8988T (cell line): ENCODE data around the gene C11orf21.

ENCODE experiments used
- DNase-seq: peaks from one replicate; pipeline ENCODE4 v3.0.0; 2011

C11orf21 gene

DNA sequence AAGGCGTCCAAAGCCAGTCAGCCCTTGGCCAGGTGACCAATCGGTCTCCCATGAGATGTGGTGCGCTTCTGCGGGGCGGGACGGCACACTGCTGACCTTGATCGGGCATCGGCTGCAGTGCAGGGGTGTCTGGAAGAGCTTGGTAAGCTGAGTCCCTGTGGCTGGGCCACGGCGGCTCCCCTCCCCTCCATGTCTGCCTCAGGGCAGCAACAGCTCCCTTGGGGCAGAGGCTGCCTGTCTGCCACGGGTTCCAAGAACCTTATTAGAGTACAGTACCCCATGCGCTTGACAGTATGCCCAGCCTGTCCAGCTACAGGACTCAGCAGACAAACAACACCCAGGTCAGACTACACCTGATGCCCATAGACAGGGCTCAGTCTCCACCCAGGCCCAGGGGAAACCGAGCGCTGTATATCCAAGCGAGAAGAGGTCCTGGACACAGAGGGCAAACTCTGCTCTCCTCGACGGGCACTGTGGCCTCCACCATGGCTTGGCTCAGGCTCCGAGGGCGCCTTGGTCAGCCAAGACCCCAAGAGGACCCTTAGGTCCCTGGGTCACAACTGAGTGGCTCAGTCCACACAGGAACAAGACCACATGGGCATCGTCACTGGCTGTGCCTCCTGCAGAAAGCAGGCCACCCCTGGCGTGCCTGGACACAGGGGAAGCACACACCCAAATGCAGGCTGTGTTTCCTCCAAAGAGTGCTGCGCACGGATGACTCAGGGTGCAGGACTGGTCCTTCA is 19.0 kb upstream of the C11orf21 start:
- DNase-seq = no peak

DNA sequence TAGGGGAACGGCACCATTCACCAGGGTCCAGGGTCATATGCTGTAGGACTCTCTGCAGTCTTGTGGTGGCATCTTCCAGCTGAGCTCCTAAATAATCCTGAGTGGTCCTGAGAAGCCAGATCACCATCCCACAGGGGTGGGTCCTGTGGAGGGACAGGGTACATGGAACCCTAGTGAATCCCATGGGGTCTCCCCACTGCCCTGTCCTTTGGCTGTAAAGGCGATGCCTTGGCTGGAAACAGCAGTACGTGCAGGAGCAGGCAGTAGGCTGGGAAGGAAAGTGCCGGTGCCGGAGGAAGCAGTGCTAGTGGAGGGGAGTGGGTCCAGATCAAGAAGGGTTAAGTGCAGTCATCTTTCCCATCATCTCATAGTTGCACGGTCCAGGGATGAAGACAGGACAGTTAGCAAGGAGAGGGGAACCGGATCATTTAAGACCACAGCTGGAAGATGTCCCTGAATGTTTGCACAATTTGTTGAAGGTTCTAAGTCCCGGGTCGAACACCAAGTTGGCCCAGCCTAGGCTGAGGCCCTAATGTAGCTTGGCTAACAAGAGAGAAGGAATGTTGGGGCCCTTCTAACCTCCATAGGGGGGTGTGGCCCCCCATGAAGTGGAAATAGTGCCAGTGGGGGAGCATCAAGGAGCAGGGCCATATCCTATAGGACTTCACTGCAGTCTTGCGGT is 18.2 kb upstream of the C11orf21 start:
- no peak for DNase-seq

DNA sequence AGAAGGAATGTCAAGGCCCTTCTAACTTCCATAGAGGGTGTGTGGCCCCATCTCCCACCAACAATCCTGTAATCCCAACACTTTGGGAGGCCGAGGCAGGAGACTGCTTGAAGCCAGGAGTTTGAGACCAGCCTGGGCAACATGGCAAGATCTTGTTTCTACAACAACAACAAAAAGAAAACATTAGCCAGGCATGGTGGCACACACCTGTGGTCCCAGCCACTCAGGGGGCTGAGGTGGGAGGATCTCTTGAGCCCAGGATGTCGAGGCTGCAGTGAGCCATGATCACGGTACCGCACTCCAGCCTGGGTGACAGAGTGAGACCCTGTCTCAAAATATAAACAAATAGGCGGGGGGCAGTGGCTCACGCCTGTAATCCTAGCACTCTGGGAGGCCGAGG is 17.0 kb upstream of the C11orf21 start:
- DNase-seq = no peak

DNA sequence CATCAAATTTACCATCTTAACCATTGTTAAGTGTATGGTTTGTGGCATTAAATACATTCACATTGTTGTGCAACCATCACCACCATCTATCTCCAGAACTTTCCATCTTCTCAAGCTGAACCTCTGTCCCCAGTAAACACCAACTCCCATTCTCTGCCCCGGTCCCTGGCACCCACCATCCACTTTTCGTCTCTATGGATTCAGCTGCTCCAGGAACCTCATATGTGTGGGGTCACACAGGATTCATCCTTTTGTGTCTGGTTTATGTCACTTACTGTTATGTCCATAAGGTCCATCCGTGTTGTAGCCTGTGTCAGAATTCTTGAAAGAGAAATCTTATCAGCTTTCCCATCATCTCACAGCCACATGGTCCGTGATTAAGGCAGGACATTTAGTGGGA is 16.4 kb upstream of the C11orf21 start:
- no peak for DNase-seq

DNA sequence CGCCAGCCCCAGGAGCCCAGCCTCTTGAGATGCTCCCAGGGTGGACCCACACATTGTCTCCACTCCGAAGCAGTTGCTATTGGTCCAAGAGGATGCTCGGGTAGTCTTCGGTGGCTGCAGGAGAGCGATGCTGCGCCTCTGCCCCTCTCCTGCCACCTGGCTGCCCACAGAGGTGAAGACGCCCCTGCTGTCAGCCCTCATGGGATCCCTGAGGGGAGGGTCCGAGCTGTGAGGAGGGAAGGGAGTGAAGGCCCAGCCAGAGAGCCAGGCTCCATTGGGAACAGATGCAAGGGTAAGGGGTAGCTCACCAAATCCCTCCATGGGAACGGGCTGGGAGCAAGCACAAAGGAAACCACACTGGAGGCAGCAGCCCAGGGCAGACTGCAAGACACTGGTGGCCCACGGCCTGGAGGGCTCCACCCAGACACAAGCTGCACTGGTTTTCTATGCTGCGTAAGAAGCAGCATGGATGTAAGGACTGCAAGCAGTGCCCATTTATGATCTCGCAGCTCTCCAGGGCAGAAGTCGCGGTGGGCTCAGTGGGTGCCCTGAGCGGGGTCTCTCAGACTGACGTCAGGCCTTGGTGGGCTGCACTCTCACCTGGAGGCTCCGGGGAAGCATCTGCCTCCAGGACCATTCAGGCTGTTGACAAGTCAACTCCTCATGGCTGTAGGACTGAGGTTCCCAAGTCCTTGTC is 15.8 kb upstream of the C11orf21 start:
- no peak for DNase-seq

DNA sequence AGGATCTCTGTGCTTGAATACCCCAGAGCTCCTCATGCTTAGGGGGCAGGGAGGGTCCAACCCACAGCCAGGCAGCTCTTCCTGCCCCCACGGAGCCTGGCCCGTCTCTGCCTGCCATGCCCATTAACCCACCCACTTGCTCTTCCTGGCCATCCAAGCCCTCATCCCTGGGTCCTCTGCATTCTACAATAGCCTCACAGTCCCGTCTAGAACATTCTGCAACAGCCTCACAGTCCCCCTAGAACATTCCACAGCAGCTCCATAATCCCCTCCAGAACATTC is 15.2 kb upstream of the C11orf21 start:
- DNase-seq = no peak

DNA sequence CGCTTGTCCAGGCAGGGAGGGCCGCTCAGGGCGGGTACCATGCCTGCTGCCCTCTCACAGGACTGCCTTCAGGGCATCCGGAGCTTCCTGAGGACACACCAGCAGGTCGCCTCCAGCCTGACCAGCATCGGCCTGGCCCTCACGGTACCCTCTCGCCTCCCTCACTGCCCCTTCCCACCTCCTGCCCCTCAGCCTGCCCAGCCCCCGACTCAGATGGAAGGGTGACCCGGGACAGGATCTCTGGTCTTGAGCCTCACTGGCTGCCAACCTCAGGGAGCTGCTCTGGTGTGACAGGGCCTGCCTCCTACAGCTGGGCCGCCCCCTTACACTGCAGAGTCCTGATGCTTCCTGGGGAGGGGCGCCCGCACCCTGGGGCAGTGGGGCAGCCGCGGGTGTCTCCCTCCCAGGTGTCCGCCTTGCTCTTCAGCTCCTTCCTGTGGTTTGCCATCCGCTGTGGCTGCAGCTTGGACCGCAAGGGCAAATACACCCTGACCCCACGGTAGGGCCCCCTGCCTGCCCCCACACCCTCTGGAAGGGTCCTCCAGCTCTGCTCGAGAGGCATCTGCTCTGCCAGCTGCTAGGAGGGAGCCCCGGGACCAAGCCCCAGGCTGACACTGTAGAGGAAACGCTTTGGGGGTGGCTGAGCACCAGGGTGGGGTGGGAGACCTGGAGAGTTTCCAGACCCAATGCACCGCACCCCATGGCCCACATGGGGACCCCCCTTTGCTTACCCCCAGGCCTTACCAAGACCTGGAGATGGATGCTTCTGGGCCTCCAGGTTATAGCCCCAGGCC is 14.6 kb upstream of the C11orf21 start:
- DNase-seq = no peak

DNA sequence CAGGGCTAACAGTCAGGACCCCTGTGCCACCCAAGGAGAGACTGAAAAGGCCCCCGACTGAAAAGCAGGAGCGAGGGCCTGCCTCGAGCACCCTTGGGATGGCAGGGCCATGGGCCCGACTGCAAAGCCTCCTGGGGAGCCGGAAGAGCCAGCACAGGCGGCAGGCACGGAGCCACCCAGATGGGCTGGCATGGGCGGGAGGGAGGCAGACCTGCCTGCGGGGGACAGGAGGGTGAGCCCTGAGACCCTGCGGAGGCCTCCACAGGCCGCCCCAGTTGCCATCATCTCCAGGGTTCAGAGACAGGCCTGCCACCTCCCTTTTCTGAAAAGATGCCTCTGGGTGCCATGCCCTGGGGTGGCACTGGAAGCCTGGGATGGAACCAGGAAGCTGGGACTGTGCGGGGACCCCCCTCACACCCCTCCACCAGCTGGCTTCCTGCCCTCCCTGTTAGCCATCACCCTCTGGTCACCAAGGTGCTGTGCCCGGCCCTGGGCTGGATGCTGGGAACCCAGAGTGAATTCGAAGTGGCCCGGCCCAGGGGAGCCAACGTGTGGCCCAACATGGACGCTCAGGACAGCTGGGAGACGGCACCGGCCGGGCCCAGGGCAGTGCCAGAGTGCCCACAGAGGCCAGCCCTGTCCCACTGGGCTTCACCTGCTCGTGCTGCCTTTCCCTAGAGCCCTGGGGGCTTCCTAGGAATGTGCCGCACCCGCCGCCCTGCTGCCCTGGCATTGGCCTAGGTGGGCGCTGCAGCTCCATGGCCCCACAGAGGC is 13.9 kb upstream of the C11orf21 start:
- DNase-seq = no peak

DNA sequence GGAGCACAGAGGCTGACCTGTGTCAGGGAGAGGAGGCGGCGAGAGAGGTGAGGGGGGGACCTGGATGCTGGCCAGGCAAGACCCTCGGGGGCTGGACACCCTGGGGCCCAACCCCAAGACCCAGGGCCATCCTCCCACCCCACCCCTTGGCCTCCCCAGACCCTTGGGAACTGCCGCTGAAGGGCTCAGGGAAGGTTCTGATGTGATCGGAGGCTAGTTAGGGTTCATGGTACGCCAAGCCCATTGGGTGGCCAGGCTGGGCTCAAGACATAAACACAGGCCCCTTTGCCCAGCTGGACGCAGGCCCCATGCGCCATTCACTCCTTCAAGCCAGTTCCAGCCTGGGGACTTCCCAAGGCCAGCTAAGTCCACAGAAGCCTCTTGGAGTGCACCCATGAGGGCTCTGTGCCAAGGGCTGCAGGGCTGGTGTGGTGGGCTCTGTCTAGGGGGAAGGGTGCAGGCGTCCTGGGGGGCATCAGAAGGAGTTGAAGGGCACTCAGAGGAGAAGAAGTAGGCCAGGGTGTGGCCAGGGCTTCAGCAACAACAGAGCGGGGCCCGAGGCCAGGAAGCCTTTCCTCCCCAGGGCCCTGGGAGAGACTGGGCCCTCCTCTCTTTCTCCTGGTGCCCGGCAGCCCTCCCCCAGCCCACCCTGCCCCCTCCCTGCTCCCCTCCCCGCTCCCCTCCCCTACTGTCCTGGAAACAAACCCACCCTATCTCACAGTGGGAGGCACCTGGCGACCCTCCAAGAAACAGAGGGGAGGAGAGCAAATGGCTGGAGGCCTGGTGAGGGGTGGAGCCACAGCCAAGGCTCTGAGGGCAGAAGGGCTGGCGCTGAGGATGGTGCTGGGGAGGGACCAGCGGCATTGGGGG is 13.0 kb upstream of the C11orf21 start:
- no peak for DNase-seq

DNA sequence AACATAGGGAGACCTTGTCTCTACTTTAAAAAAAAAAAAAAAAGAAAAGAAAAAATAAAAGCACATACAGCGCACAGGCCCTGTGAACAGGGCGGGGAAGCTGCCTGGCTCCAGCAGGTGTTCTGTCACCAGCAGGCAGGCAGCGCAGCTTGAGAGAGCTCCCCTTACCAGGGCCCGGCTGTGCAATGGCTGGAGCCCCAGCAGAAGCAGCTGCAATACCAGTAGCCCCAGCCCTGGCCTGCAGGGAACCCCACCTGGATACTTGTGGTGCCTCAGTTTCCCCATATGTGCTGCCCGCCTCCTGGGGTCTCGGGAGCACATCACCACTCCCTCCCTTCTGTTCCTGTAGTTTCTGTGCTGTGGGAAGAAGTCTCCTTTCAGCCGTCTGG is 12.4 kb upstream of the C11orf21 start:
- no peak for DNase-seq

DNA sequence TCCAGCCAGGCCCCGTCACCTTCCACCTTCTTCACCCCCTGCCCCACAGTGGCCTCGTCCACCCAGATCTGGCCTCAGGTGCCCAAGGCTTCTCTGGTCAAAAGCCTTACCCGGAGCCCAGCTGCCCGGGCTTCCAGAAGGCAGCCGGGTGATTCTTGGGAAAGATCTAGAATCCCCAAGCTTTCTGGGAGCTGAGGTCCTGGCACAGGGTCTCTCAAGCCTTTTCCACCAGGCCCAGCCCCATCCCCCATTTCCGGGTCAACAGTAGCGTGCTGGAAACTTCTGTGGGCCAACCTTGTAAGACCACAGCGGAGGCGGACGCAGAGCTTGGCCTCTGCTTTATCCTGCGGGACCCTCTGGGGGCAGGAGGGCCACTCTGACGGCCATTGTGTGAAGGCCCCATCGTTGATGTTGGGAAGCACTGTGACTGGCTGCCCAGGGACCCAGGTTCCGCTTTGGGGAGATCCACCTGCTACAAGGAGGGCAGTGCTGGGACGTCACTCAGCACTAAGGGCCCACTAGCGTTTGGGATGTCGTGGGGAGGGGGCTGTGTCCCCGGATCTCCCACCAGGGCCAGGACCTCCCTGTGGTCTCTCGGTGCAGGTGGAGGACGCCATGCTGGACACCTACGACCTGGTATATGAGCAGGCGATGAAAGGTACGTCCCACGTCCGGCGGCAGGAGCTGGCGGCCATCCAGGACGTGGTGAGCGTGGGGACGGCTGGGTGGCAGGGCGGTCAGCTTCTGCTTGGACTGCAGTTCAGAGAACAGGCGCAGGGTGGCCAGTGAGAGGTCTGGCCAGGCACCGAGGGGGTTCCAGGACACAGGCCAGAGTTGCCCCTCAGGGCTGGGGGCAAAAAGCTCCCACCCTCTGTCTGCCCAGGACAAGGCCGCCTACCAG is 11.6 kb upstream of the C11orf21 start:
- DNase-seq = no peak

DNA sequence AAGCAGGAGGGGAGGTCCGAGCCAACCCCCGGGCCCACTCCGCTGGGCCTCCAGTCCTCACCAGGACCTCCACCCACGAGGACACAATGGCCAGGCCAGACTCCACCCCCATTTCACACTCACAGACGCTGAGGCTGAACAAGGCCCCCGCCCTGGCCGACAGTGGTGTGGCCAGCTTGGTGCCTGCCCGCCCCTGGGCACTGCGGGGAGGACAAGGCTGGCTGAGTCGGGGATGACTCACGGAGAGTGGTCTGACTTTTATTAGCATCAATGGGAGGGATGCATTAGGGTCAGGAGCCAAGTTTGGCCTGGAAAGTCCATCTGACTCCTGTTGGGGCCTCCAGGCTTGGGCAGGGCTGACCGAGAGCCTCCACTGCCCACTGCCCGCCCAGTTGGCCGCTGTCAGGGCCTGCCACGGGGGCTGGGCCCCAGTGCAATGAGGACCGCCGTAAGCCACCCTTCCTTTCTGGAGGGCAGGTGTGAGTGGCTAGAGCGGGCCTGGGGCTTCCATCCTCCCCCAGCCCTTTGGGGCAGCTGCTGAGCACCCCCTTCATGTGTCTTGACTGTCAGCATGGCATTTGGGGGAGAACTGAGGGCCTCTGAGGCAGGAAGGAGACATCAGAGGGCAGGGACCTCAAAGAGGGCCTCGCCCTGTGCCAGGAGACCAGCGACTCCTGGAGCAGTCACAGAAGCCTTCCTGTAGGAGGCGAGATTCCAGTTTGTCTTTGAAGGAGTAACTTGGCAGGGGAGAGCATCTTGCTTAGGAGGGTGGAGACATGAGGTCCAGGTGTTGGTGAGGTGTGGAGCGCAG is 10.7 kb upstream of the C11orf21 start:
- no peak for DNase-seq

DNA sequence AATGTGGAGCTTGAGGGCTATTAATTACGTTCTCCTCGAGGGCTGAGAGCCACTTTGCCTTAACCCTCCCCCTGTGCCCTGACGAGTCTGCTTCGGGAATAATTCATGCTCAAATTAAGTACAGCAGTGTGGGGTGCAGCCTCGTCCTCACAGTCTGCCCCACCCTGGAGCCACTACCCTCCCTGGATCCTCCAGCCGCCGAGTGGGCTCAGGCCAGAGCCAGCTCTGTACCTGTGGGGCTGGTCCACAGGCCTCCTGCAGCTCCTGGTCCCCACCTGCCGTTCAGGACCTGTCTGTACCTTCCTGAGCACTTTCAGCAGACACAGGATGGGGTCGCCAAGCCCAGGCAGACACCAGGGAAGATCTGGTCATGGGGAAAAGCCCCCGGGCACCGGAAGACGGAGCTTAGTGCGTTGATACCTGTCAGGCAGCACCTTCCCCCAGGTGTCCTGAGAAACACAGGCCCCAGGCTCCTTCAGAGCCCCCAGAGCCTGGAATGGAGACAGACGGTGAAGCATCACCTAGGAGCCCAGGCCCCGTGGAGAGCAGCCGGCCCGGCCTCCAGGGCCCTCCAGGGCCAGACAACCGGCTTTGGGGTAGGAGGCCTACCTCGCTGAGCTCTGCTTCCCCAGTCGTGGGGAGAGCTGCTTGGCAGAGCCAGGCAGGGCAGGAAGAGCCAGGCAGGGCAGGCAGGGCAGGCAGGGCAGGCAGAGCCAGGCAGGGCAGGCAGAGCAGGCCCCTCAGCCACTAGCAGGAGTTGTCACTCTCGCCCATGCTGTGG is 9.8 kb upstream of the C11orf21 start:
- DNase-seq = no peak

DNA sequence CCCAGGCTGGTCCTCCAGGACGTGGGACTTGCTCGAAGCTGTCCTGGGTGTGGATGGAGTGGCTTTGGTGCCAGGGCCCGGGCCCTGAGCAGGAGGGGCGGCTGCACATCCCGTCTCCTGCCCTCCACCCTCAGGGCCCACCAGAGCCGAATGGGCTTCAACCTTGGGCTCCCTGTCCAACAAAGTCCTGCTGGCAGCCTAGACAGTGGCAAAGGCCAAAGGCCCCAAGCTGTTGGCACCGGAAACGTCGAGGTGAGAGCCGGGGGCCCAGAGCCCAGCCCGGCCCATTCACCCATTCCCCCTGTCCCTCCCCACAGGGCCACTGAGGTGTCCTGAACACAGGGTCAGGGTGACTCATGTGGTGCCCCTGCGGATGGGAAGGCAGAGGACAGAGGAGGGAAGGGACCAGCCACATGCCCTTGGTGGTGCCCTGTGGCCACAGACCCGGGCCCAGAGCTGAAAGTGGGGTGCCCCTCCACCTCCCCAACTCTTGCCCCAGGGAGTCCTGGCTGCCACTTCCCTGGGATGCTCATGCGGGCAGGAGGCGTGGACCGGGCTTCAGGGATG is 9.2 kb upstream of the C11orf21 start:
- DNase-seq = no peak

DNA sequence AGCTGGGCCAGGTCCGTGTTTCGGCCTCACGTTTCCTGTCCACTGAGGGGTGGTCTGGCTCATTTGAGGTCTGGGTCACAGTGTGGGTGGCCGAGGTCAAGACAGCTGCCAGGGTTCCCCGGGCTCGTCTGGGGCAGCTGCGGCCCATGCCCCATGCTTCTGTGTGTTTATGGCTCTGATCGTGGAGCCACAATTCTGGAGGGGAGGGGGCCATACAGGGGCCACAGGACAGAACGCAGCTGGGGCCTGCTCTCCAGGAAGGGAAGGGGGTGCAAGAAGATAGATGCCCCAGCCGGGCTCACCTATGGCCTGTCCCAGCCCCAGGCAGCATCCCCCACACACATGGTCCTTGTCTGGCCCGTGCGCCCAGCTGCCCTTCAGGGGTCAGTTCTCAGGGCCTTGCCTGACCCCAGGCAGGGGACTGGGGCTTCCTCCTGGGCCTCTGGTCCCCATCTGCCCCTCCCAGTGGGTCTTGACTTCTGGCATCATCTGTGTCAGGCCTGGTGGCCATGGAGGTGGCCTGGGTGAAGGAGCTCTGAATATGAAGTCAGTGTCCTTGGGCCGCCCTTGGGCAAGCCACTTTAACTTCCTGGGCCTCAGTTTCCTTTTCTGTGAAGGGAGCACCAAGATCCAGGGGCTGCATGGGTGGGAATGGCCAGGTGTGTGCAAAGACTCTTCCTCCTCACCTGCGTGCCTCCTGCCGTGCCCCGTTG is 8.5 kb upstream of the C11orf21 start:
- DNase-seq = no peak

DNA sequence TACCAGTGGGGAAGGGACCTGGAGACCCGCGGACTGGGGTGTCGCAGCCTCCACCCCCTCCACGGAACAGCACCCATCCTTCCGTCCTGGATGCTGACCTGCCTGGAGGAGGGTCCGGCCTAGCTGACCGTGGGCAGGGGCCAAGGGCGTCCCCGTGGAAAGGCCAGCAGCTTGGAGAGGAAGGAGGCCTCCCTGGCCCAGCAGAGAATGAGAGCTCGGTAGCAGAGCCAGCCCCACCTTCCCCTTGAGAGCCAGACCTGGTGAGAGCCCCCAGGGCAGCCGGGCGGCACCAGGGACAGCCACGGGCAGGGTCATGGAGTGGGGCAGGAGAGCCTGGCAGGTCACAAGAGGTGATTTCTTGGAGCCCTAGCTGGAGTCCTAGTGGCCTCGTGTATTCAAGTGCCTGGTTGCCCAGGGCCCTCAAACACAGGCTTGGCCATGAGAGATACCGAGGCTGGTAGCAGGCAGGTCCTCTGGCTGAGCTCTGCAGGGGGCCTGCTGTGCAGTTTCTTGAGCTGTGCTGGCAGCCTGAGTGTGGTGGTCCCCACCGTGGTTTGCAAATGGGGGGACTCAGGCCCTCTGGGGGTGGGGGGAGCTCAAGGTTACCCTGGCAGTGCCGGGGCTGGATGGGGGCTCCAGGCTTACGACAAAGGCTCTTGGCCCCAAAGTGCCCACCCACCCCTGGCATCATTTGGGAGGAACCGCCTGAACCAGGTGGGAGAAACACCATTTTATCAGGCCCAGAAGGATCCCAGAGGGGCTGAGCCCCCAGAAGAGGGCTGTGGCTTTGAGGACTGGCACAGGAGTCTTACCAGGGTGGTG is 7.7 kb upstream of the C11orf21 start:
- no peak for DNase-seq

DNA sequence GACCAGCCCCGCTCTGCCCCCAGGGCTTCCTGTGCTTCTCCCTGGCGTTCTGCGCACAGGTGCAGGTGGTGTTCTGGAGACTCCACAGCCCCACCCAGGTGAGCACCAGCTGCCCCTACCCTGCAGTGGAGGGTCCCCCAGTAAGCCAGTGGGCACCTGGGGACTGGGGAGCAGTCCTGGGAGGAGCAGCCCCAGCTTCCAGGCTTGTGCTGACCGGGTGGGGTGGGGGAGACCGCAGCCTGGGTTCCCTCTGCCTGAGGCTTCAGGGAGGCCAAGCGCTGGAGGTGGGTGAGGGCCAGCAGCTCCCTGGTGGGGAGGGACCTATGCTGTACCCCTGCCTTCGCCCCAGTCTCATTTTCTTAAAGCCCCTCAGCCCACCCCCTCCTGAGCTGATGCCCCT is 7.0 kb upstream of the C11orf21 start:
- DNase-seq = no peak
